Fibroblast of lung (primary cell): Measurements from ENCODE around the gene GLIPR2.

Source experiments
- EZH2 ChIP-seq: IDR thresholded peaks from 2 replicates; pipeline ENCODE4 v1.5.1; 2012; ENCODE audit warnings: low read length, control low read depth, mild to moderate bottlenecking; ENCODE audit errors: missing control alignments
- TF ChIP-seq, protein P1 (sequence below), 2 donors: IDR thresholded peaks in 1 of 2; conservative IDR thresholded peaks in 1 of 2; 1 replicate in 1 of 2; 2 replicates in 1 of 2; pipeline ENCODE4 v1.5.1; 2011 to 2012; ENCODE audit warnings: low read length in 2 of 2, control low read depth in 1 of 2, inconsistent platforms in 1 of 2, low read depth in 1 of 2, mild to moderate bottlenecking in 1 of 2

- TF ChIP-seq, protein P1, sequence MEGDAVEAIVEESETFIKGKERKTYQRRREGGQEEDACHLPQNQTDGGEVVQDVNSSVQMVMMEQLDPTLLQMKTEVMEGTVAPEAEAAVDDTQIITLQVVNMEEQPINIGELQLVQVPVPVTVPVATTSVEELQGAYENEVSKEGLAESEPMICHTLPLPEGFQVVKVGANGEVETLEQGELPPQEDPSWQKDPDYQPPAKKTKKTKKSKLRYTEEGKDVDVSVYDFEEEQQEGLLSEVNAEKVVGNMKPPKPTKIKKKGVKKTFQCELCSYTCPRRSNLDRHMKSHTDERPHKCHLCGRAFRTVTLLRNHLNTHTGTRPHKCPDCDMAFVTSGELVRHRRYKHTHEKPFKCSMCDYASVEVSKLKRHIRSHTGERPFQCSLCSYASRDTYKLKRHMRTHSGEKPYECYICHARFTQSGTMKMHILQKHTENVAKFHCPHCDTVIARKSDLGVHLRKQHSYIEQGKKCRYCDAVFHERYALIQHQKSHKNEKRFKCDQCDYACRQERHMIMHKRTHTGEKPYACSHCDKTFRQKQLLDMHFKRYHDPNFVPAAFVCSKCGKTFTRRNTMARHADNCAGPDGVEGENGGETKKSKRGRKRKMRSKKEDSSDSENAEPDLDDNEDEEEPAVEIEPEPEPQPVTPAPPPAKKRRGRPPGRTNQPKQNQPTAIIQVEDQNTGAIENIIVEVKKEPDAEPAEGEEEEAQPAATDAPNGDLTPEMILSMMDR (conservative IDR thresholded peaks at IDR 0.05 in 1 of 2, IDR thresholded peaks at IDR 0.05 in 1 of 2; ENCODE audit: low read depth in 1 of 2, low read length in 2 of 2): no peak
- no peak for TF ChIP-seq EZH2
Measured at GRCh38 chr9:36137392-36138004, 965 bp downstream of the GLIPR2 start.
